Gastrocnemius medialis (tissue), 4 donors: Measurements from ENCODE around the gene TSPAN2.

Source experiments
- POLR2A ChIP-seq, 2 donors: fragments of 450-650 bp; IDR thresholded peaks; one replicate each; pipeline ENCODE4 v1.6.1; 2017; ENCODE audit warnings: antibody characterized with exemption in 2 of 2, mild to moderate bottlenecking in 2 of 2, moderate library complexity in 2 of 2
- TF ChIP-seq, protein P1 (sequence below), 5 experiments: fragments of 450-650 bp in 3 of 5; fragments of 200-600 bp in 2 of 5; sonication (generic) in 2 of 5; IDR thresholded peaks in 4 of 5; conservative IDR thresholded peaks in 1 of 5; 1 replicate in 4 of 5; 2 replicates in 1 of 5; pipeline ENCODE4 v1.5.1; 2016 to 2019; ENCODE audit warnings: antibody characterized with exemption in 5 of 5, mild to moderate bottlenecking in 3 of 5, moderate library complexity in 3 of 5

DNA sequence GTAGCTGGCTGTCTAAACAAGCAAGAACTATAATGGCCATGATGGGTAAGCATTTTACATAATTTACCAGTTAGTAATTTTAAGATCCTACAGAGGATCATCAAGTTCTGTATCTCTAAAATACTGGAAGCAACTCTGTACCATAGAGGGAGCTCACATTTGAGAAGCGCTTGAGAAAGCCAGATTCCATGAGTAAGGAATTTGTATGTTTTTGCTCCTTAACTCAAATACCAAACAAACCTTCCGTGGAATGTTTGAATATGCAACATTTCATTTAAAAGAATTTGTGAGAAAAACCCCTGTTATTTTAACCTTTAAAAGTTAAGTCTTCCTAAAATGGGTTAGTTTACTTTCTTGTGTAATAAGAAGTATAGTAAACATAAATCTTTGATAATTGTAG lies 57.7 kb downstream of the TSPAN2 start:
- TF ChIP-seq, protein P1, sequence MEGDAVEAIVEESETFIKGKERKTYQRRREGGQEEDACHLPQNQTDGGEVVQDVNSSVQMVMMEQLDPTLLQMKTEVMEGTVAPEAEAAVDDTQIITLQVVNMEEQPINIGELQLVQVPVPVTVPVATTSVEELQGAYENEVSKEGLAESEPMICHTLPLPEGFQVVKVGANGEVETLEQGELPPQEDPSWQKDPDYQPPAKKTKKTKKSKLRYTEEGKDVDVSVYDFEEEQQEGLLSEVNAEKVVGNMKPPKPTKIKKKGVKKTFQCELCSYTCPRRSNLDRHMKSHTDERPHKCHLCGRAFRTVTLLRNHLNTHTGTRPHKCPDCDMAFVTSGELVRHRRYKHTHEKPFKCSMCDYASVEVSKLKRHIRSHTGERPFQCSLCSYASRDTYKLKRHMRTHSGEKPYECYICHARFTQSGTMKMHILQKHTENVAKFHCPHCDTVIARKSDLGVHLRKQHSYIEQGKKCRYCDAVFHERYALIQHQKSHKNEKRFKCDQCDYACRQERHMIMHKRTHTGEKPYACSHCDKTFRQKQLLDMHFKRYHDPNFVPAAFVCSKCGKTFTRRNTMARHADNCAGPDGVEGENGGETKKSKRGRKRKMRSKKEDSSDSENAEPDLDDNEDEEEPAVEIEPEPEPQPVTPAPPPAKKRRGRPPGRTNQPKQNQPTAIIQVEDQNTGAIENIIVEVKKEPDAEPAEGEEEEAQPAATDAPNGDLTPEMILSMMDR (IDR thresholded peaks at IDR 0.05 in 4 of 5, conservative IDR thresholded peaks at IDR 0.05 in 1 of 5): no peak
- no peak for TF ChIP-seq POLR2A (IDR thresholded peaks at IDR 0.05)
